ENCODE measurements around the gene KANTR. TPM values are rescaled to one million over a fixed set of nuclear protein-coding genes. Genes with fewer than 3 reads are reported as not detected.

Gene KANTR
- total RNA-seq, 2 donors from 2014 or later = 11.7 to 14.4 TPM

DNA sequence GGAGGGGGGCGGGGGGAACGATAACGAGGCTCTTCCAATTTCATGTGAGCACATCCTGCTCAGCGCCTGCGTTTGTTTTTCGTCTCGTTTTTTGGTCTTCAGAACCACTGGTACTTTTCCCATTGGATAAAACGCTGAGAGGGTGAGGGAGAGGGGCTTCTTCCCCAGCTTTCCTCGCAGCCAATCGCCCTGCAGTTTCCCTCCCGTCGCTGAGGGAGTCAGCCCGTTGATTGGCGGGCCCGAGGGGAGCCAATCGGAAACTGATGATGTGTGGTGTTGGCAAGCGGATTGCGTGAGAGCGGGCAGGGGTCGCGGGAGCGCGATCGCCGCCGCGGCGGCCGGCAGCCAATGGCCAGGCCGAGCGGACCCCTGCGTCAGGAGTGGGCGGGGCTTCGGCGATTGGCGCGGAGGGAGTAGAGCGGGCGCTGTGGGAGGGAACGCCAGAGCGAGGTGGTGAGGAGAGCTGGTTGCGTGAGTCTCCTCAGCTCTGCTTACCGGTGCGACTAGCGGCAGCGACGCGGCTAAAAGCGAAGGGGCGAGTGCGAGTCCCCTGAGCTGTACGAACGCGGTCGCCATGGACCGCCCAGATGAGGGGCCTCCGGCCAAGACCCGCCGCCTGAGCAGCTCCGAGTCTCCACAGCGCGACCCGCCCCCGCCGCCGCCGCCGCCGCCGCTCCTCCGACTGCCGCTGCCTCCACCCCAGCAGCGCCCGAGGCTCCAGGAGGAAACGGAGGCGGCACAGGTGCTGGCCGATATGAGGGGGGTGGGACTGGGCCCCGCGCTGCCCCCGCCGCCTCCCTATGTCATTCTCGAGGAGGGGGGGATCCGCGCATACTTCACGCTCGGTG, 11.8 kb upstream of the KANTR start, which contains the start of gene TSPYL2:
Gene TSPYL2, plus strand, starts transcription at position 443 of the 848 bp plus-strand sequence. Its CDS starts 132 bp downstream, at position 575.
- peak within 1 kb of the TSS; percentile 81 for H3K4me3 Mint-ChIP-seq
- peak within 1 kb of the TSS; percentile 85 for H3K27ac Mint-ChIP-seq
- H3K27me3 Mint-ChIP-seq (ENCODE audit: insufficient read depth) = no peaks in the 10 kb centered on the region
- H3K9me3 ChIP-seq (ENCODE audit: control insufficient read depth, low read length) = no peaks in the 10 kb centered on the region
- peaks cover 5% of the 10 kb centered on the region for H3K4me1 Mint-ChIP-seq
- H3K36me3 ChIP-seq (ENCODE audit: control insufficient read depth, insufficient read depth, low read length) = peaks cover 22% of the 10 kb centered on the region
- peak; percentile 96 for DNase-seq
- TF ChIP-seq, protein P1, sequence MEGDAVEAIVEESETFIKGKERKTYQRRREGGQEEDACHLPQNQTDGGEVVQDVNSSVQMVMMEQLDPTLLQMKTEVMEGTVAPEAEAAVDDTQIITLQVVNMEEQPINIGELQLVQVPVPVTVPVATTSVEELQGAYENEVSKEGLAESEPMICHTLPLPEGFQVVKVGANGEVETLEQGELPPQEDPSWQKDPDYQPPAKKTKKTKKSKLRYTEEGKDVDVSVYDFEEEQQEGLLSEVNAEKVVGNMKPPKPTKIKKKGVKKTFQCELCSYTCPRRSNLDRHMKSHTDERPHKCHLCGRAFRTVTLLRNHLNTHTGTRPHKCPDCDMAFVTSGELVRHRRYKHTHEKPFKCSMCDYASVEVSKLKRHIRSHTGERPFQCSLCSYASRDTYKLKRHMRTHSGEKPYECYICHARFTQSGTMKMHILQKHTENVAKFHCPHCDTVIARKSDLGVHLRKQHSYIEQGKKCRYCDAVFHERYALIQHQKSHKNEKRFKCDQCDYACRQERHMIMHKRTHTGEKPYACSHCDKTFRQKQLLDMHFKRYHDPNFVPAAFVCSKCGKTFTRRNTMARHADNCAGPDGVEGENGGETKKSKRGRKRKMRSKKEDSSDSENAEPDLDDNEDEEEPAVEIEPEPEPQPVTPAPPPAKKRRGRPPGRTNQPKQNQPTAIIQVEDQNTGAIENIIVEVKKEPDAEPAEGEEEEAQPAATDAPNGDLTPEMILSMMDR (conservative IDR thresholded peaks at IDR 0.05) = no peak
- H3K36me3 Mint-ChIP-seq (ENCODE audit: low read depth) = peaks cover 28% of the 10 kb centered on the region
- H3K27ac ChIP-seq (ENCODE audit: low read depth, low read length) = peak within 1 kb of the TSS; percentile 53
- H3K9ac ChIP-seq (ENCODE audit: extremely low read depth, low read length, poor library complexity, severe bottlenecking) = peak within 1 kb of the TSS; percentile 44
- peak within 1 kb of the TSS; percentile 82 for H3K4me3 ChIP-seq (ENCODE audit: low read length)
- H3K27me3 ChIP-seq (ENCODE audit: control insufficient read depth, insufficient read depth, low read length, poor library complexity, severe bottlenecking) = no peaks in the 10 kb centered on the region
- WGBS, 2 experiments (ENCODE audit: insufficient coverage in 1 of 2, insufficient read length in 1 of 2) = 0% methylated on average over 85 of the region's 86 CpGs; no CpG with 5 or more reads in 1 of the 2 experiments
- no peaks in the 10 kb centered on the region for H3K4me1 ChIP-seq (ENCODE audit: control insufficient read depth, insufficient read depth, low read length)
- peaks cover 57% of the 10 kb centered on the region for H3K9me3 Mint-ChIP-seq

DNA sequence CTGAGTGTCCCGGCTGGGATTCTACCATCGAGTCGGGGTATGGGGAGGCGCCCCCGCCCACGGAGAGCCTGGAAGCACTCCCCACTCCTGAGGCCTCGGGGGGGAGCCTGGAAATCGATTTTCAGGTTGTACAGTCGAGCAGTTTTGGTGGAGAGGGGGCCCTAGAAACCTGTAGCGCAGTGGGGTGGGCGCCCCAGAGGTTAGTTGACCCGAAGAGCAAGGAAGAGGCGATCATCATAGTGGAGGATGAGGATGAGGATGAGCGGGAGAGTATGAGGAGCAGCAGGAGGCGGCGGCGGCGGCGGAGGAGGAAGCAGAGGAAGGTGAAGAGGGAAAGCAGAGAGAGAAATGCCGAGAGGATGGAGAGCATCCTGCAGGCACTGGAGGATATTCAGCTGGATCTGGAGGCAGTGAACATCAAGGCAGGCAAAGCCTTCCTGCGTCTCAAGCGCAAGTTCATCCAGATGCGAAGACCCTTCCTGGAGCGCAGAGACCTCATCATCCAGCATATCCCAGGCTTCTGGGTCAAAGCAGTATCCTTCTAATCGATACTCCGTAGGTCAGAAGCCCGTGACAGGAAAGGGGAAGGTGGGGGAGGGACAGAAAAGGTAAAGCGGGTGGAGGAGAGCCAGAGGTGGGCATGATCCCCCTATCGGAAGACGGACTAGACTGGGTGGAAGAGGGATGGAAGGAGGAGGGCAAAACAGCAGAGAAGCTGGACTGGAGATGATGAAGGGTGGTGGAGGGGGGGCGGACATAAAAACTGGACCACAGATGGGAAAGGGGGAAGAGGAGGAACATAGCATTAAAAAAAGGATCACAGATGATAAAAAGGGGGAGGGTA, 10.9 kb upstream of the KANTR start:
- Histone ChIP-seq H3K4me1 (ENCODE audit: control insufficient read depth, insufficient read depth, low read length) (no peaks in the 10 kb centered on the region), H3K27ac (ENCODE audit: low read depth, low read length) (no peak overlapping the region), H3K27me3 (ENCODE audit: control insufficient read depth, insufficient read depth, low read length, poor library complexity, severe bottlenecking) (no peaks in the 10 kb centered on the region), H3K9me3 (ENCODE audit: control insufficient read depth, low read length) (no peaks in the 10 kb centered on the region), H3K4me3 (ENCODE audit: low read length) (peak overlapping the region; percentile 82), H3K9ac (ENCODE audit: extremely low read depth, low read length, poor library complexity, severe bottlenecking) (peak overlapping the region; percentile 44), H3K36me3 (ENCODE audit: control insufficient read depth, insufficient read depth, low read length) (peaks cover 22% of the 10 kb centered on the region)
- Mint-ChIP-seq H3K4me3 (peak overlapping the region; percentile 81), H3K27ac (no peak overlapping the region), H3K27me3 (ENCODE audit: insufficient read depth) (no peaks in the 10 kb centered on the region), H3K4me1 (peaks cover 5% of the 10 kb centered on the region), H3K36me3 (ENCODE audit: low read depth) (peaks cover 28% of the 10 kb centered on the region), H3K9me3 (peaks cover 63% of the 10 kb centered on the region)
- DNase-seq = no peak
- TF ChIP-seq, protein P1 (conservative IDR thresholded peaks at IDR 0.05) = no peak
- 0 to 7% methylated on average over 5 to 31 of the region's 31 CpGs for WGBS, 2 experiments (ENCODE audit: insufficient coverage in 1 of 2, insufficient read length in 1 of 2)

- WGBS, 2 experiments (ENCODE audit: insufficient coverage in 1 of 2, insufficient read length in 1 of 2) = 88% methylated on average over 3 of the region's 4 CpGs; no CpG with 5 or more reads in 1 of the 2 experiments
- Mint-ChIP-seq H3K27ac (no peak overlapping the region), H3K4me1 (peaks cover 8% of the 10 kb centered on the region), H3K27me3 (ENCODE audit: insufficient read depth) (no peaks in the 10 kb centered on the region), H3K9me3 (peaks cover 63% of the 10 kb centered on the region), H3K4me3 (no peak overlapping the region), H3K36me3 (ENCODE audit: low read depth) (peaks cover 28% of the 10 kb centered on the region)
- DNase-seq = no peak
- H3K36me3 ChIP-seq (ENCODE audit: control insufficient read depth, insufficient read depth, low read length) = peaks cover 22% of the 10 kb centered on the region
- H3K4me3 ChIP-seq (ENCODE audit: low read length) = peak overlapping the region; percentile 82
- no peaks in the 10 kb centered on the region for H3K4me1 ChIP-seq (ENCODE audit: control insufficient read depth, insufficient read depth, low read length)
- TF ChIP-seq, protein P1 (conservative IDR thresholded peaks at IDR 0.05) = no peak
- H3K27ac ChIP-seq (ENCODE audit: low read depth, low read length) = no peak overlapping the region
- no peaks in the 10 kb centered on the region for H3K9me3 ChIP-seq (ENCODE audit: control insufficient read depth, low read length)
- no peak overlapping the region for H3K9ac ChIP-seq (ENCODE audit: extremely low read depth, low read length, poor library complexity, severe bottlenecking)
- H3K27me3 ChIP-seq (ENCODE audit: control insufficient read depth, insufficient read depth, low read length, poor library complexity, severe bottlenecking) = no peaks in the 10 kb centered on the region
Observed at GRCh38 chrX:53084043-53084570, 9.8 kb upstream of the KANTR start.
